DND-41 (cell line): Measurements from ENCODE around the gene SCART1.
"Not testable (repeated sequence)": the region's sequence is repeated elsewhere in the genome, so short reads cannot be mapped to it uniquely, and the experiment has no call there.

Experiments used
- ATAC-seq: fragments of 200-7000 bp; cut with Tn5 transposase; 3 replicates; pipeline ENCODE4 v1.9.1; 2021; ENCODE audit warnings: low read depth; ENCODE audit not compliant: insufficient read depth
- DNase-seq: peaks from one replicate; pipeline ENCODE4 v3.0.0-alpha.2; 2020
- H2AFZ ChIP-seq: 2 replicates; pipeline ENCODE4 v1.6.0; 2012; ENCODE audit warnings: low read depth, low read length
- H3K27ac ChIP-seq: 2 replicates; pipeline ENCODE4 v1.5.1; 2012; ENCODE audit warnings: low read length, inconsistent platforms
- H3K27me3 ChIP-seq: fragments of 200-600 bp; sonication (generic); 2 replicates; pipeline ENCODE4 v1.6.0; 2012; ENCODE audit warnings: low read length, mild to moderate bottlenecking, inconsistent platforms; ENCODE audit not compliant: insufficient read depth, poor library complexity
- H3K36me3 ChIP-seq: 2 replicates; pipeline ENCODE4 v1.5.1; 2012; ENCODE audit warnings: low read length, inconsistent platforms; ENCODE audit not compliant: insufficient read depth
- H3K4me1 ChIP-seq: 2 replicates; pipeline ENCODE4 v1.5.1; 2012; ENCODE audit warnings: mild to moderate bottlenecking, low read length; ENCODE audit not compliant: insufficient read depth
- H3K4me2 ChIP-seq: 2 replicates; pipeline ENCODE4 v1.6.0; 2012; ENCODE audit warnings: mild to moderate bottlenecking, moderate library complexity, low read length, inconsistent platforms; ENCODE audit not compliant: insufficient read depth
- H3K4me3 ChIP-seq, 2 experiments: fragments of 200-600 bp in 1 of 2; shearing (Covaris generic) in 1 of 2; 2 replicates each; pipeline ENCODE4 v1.5.1; 2012 to 2016; ENCODE audit warnings: inconsistent platforms in 2 of 2, low read length in 2 of 2, mild to moderate bottlenecking in 2 of 2, low read depth in 1 of 2, moderate library complexity in 1 of 2
- H3K79me2 ChIP-seq: 2 replicates; pipeline ENCODE4 v1.6.0; 2012; ENCODE audit warnings: low read length, inconsistent platforms; ENCODE audit not compliant: insufficient read depth
- H3K9ac ChIP-seq: 2 replicates; pipeline ENCODE4 v1.6.0; 2012; ENCODE audit warnings: low read depth, mild to moderate bottlenecking, inconsistent platforms, low read length, moderate library complexity
- H3K9me3 ChIP-seq: 2 replicates; pipeline ENCODE4 v1.5.1; 2012; ENCODE audit warnings: low read length, moderate library complexity, mild to moderate bottlenecking, inconsistent platforms; ENCODE audit not compliant: insufficient read depth, severe bottlenecking
- H4K20me1 ChIP-seq: 2 replicates; pipeline ENCODE4 v1.6.0; 2012; ENCODE audit warnings: low read length; ENCODE audit not compliant: insufficient read depth
- EZH2 ChIP-seq: IDR thresholded peaks from 3 replicates; pipeline ENCODE4 v1.6.1; 2012; ENCODE audit warnings: borderline replicate concordance, low read depth, mild to moderate bottlenecking, moderate library complexity, low read length, inconsistent platforms; ENCODE audit not compliant: severe bottlenecking
- TF ChIP-seq, protein P1 (sequence below): IDR thresholded peaks from 2 replicates; pipeline ENCODE4 v1.5.1; 2012; ENCODE audit warnings: borderline replicate concordance, low read length, moderate library complexity, mild to moderate bottlenecking; ENCODE audit not compliant: poor library complexity, severe bottlenecking; ENCODE audit errors: extremely low read depth

SCART1 gene

DNA sequence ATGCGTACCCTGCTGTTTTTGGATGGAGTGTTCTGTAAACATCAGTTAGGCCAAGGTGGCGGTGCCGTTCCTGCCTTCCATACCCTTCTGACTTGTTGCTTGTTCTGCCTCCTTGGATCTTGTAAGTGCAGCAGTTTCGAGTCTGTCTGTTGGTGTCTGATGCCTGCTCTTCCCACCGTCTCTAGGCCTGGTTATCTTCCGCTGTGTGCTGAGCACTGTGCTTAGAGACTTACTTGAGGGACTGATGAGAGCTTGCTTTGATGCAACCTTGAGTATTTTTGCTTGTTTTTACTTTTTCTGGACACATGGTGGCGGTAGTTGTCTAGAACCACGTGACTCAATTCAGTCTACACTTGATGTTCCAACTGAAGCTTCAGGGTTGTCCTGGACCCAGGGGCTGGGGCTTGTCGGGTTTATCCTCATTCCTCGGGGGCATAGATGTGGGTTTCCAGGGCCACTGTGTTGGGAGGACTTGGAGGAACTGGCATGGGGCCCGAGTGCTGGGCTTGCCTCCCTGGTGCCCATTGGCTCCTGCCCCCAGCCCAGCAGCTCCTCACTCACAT is 15.0 kb upstream of the SCART1 start:
- ATAC-seq (peak; percentile 70), DNase-seq (peak; percentile 36)
- no peak for TF ChIP-seq EZH2
- TF ChIP-seq, protein P1, sequence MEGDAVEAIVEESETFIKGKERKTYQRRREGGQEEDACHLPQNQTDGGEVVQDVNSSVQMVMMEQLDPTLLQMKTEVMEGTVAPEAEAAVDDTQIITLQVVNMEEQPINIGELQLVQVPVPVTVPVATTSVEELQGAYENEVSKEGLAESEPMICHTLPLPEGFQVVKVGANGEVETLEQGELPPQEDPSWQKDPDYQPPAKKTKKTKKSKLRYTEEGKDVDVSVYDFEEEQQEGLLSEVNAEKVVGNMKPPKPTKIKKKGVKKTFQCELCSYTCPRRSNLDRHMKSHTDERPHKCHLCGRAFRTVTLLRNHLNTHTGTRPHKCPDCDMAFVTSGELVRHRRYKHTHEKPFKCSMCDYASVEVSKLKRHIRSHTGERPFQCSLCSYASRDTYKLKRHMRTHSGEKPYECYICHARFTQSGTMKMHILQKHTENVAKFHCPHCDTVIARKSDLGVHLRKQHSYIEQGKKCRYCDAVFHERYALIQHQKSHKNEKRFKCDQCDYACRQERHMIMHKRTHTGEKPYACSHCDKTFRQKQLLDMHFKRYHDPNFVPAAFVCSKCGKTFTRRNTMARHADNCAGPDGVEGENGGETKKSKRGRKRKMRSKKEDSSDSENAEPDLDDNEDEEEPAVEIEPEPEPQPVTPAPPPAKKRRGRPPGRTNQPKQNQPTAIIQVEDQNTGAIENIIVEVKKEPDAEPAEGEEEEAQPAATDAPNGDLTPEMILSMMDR: peak; percentile 68
- Histone ChIP-seq H3K27ac (no peak overlapping the region), H3K27me3 (no peaks in the 10 kb centered on the region), H4K20me1 (0 out of 2 replicates have a peak, but pooled peaks cover 5% of the 10 kb centered on the region), H3K79me2 (no peaks in the 10 kb centered on the region), H3K4me3 (no peak overlapping the region), H2AFZ (no peak overlapping the region), H3K9ac (no peak overlapping the region), H3K36me3 (peaks cover 9% of the 10 kb centered on the region), H3K4me1 (no peaks in the 10 kb centered on the region), H3K9me3 (peaks cover 5% of the 10 kb centered on the region), H3K4me2 (no peak overlapping the region)

DNA sequence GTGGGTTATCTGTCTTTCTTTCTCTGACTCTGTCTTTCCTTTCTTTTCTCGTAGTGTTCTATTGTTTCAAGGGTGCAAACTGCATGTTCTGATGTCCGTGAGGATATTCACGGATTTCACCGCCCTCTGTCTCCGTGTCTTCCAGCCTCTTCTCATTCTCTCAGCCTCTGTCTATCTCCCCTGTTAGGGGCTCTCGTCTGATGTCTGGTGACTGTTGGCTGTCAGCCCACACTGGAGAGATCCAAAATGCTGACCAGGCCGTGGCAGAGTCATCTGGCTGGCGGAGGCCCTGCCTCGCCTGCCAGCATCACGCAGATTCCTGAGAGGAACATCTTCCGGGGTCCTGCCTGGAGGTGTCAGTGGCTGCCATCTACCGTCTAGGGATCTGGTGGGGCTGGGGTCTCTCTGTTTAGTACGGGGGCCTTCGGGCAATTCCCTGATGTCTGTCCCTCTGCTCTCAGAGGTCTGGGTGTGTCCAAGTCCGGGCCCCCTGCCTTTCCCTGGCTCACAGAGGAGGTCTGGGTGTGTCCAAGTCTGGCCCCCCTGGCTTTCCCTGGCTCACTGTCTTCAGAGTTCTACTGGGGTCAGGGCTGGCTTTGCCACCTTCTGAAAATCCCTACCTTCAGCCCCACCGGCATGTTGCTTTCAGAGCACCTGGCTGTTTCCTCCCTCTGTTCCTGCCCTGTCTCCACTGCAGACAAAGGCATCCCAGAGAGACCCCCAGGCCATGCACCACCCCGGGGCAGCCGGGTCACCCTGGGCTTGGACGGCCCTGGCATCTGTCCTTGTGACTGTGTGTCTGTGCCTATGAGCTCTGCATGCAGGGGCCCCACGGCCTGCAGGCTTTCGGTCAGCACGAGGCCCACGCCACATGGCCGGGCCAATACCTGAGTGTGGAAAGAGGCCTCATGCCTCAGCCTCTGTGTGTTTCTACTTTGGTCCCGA is 14.0 kb upstream of the SCART1 start:
- no peak for TF ChIP-seq EZH2
- TF ChIP-seq, protein P1: no peak
- H3K79me2 ChIP-seq: no peaks in the 10 kb centered on the region
- ATAC-seq (no peak), DNase-seq (no peak)
- no peak overlapping the region for H3K27ac ChIP-seq
- peaks cover 11% of the 10 kb centered on the region for H3K36me3 ChIP-seq
- H4K20me1 ChIP-seq: 0 out of 2 replicates have a peak, but pooled peaks cover 5% of the 10 kb centered on the region
- H3K9me3 ChIP-seq: peaks cover 12% of the 10 kb centered on the region
- no peaks in the 10 kb centered on the region for H3K27me3 ChIP-seq
- no peak overlapping the region for H2AFZ ChIP-seq
- no peak overlapping the region for H3K9ac ChIP-seq
- no peaks in the 10 kb centered on the region for H3K4me1 ChIP-seq
- H3K4me3 ChIP-seq: no peak overlapping the region
- no peak overlapping the region for H3K4me2 ChIP-seq

DNA sequence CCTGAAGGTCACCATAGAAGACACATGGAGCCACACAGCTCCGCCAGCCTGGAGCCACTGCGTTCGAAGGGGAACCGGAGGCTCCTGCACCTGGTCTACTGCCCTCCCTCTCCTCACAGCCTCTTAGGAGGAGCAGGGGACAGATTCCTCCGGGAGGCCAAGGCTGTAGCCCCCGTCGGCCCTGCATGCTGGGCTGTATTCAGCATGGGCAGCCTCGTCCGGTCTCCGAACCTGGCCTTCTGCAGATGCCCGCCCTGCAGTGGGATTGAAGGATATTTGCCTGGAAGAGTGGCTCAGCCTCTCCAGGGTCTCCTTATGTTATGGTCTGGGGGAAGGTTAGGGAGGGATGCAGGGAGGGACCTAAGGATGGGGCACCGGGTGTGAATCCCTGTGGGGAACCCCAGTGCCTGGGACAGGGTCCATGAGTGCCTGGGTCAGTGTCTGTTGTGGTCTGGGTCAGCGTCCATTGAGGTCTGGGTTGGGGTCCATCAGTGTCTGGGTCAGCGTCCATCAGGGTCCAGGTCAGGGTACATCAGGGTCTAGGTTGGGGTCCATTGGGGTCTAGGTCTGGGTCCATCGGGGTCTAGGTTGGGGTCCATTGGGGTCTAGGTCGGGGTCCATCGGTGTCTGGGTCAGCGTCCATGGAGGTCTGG is 13.0 kb upstream of the SCART1 start:
- Histone ChIP-seq H3K4me2 (no peak overlapping the region), H4K20me1 (0 out of 2 replicates have a peak, but pooled peaks cover 5% of the 10 kb centered on the region), H3K79me2 (no peaks in the 10 kb centered on the region), H3K4me1 (no peaks in the 10 kb centered on the region), H3K27ac (no peak overlapping the region), H3K9ac (no peak overlapping the region), H3K4me3 (no peak overlapping the region), H3K27me3 (no peaks in the 10 kb centered on the region), H3K36me3 (peaks cover 11% of the 10 kb centered on the region), H3K9me3 (peaks cover 22% of the 10 kb centered on the region), H2AFZ (no peak overlapping the region)
- no peak for DNase-seq
- TF ChIP-seq, protein P1: no peak
- no peak for TF ChIP-seq EZH2
- no peak for ATAC-seq

DNA sequence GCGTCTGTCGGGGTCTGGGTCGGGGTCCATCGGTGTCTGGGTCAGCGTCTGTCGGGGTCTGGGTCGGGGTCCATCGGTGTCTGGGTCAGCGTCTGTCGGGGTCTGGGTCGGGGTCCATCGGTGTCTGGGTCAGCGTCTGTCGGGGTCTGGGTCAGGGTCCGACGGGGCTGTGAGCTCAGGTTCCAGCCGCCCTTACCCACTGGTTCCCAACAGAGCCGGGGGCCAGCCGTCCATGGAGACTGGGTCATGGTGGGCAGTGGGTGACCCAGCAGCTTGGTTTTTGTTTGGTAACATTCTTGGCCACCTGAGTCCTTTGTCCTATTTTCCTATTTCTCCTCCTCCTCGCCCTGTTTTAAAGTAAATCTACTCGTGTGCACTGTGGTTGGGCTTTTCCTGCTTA is 12.4 kb upstream of the SCART1 start:
- H3K4me2 ChIP-seq, DNase-seq, H3K4me1 ChIP-seq, H3K4me3 ChIP-seq, H3K79me2 ChIP-seq, H3K27me3 ChIP-seq, H3K27ac ChIP-seq, H4K20me1 ChIP-seq, ATAC-seq, H2AFZ ChIP-seq, H3K9ac ChIP-seq: not testable (repeated sequence)
- Histone ChIP-seq H3K9me3 (peaks cover 24% of the 10 kb centered on the region), H3K36me3 (peaks cover 11% of the 10 kb centered on the region)
